ENCODE results near the gene TANC1. TPM values are rescaled to one million over a fixed set of nuclear protein-coding genes. Genes with fewer than 3 reads are reported as not detected.

TANC1 gene
- total RNA-seq, 6 donors from 2014 or later = 41.6 to 101 (median 75.5) TPM

DNA sequence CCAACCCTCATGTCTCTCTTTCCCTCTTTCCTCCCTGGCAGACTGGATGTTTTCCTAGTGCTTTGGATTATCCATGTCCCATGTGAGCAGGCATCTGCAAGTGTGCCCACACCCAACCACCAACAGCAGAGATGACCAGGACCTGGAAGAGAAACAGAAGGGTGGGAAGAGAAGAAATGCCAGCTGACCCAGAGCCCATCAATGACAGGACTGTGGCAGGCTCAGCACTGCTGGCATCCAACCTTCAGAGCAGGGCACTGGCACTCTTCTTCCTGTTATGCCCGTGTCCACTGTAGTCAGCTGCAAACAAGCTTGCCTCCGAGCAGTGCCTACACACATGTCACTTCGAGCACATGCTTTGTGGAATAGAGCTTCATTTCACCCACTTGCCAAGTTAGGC, 121.1 kb downstream of the TANC1 start:
- no peak for ATAC-seq (ENCODE audit: low FRiP score in 2 of 2)
- H3K36me3 ChIP-seq = no peaks in the 10 kb centered on the region
- peaks cover 63 to 80% (median 74%) of the 10 kb centered on the region in 4 donors for H3K4me1 ChIP-seq
- no peak for TF ChIP-seq POLR2AphosphoS5 (IDR thresholded peaks at IDR 0.05)
- no peak for TF ChIP-seq POLR2A (IDR thresholded peaks at IDR 0.05)
- TF ChIP-seq, protein P1, sequence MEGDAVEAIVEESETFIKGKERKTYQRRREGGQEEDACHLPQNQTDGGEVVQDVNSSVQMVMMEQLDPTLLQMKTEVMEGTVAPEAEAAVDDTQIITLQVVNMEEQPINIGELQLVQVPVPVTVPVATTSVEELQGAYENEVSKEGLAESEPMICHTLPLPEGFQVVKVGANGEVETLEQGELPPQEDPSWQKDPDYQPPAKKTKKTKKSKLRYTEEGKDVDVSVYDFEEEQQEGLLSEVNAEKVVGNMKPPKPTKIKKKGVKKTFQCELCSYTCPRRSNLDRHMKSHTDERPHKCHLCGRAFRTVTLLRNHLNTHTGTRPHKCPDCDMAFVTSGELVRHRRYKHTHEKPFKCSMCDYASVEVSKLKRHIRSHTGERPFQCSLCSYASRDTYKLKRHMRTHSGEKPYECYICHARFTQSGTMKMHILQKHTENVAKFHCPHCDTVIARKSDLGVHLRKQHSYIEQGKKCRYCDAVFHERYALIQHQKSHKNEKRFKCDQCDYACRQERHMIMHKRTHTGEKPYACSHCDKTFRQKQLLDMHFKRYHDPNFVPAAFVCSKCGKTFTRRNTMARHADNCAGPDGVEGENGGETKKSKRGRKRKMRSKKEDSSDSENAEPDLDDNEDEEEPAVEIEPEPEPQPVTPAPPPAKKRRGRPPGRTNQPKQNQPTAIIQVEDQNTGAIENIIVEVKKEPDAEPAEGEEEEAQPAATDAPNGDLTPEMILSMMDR (IDR thresholded peaks at IDR 0.05) = no peak
- TF ChIP-seq EP300 (IDR thresholded peaks at IDR 0.05) = no peak
- H3K27ac ChIP-seq = peak overlapping the region in 3 of 4 donors; percentile 58 to 78 (median 72)
- no peak for DNase-seq
- no peaks in the 10 kb centered on the region for H3K9me3 ChIP-seq
- 39 to 67% methylated on average over 3 of the region's 3 CpGs for WGBS, 2 donors
- H3K4me3 ChIP-seq = no peak overlapping the region
- no peaks in the 10 kb centered on the region for H3K27me3 ChIP-seq

DNA sequence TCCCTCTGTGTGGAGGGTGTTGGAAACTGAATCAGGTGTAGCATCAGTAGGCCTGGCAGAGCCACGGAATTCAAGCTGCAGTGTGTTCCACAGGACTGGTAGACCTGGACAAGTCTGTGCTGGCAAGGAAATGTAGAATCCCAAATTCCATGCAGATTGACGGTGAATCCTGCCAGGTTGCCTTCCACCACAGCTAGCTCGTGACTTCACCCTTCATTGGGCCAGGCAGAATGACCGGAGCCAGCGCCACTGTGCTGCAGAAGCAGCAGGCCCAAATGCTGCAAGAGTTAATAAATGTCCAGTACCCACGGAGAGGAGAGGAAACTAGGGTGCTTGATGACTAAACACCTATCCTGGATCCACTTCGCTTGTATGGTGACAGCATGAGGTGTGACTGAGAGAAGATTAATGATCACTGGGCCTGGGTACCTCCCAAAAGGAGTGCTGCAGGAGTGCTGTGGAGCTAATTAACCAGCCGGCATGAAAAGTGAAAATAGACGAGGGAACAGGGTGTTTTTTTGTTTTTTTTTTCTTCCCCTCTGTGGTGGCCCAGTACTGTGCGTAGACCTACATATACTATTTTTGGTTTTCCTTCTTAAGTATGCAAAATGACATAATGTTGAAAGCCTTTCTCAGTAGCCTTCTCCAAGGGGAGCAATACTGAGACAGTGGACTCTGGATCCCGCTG, 122.2 kb downstream of the TANC1 start:
- Histone ChIP-seq H3K4me3 (no peak overlapping the region), H3K27me3 (no peaks in the 10 kb centered on the region), H3K36me3 (no peaks in the 10 kb centered on the region), H3K9me3 (no peaks in the 10 kb centered on the region), H3K4me1 (peaks cover 65 to 76% (median 72%) of the 10 kb centered on the region in 4 donors), H3K27ac (peak overlapping the region; percentile 57 to 78 (median 66))
- TF ChIP-seq POLR2AphosphoS5 (IDR thresholded peaks at IDR 0.05) = no peak
- TF ChIP-seq EP300 (IDR thresholded peaks at IDR 0.05) = no peak
- TF ChIP-seq, protein P1 (IDR thresholded peaks at IDR 0.05) = no peak
- no peak for TF ChIP-seq POLR2A (IDR thresholded peaks at IDR 0.05)
- 41 to 57% methylated on average over 9 to 11 of the region's 11 CpGs for WGBS, 2 donors
- DNase-seq (no peak), ATAC-seq (ENCODE audit: low FRiP score in 2 of 2) (peak in 1 of 2 donors; percentile 53)

DNA sequence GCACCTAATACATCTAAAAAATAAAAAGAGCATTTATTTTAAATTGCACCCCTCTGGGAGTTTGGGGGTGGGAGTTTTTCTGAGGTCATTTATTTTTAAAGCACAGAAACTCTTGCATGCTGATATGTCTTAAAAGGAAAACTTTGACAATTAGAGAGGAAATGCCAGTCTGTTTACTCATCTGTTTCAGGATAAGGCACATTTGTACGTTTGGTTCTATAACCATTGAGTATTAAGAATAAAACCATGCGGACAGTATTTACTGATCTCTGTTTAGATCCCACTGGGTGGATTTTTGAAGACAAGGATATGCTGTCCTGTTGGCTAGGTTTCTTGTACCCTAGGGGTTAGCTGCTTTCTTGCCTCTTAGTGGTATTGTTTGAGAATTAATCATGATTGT, 122.9 kb downstream of the TANC1 start:
- Histone ChIP-seq H3K4me1 (peaks cover 57 to 69% (median 65%) of the 10 kb centered on the region in 4 donors), H3K27me3 (no peaks in the 10 kb centered on the region), H3K27ac (peak overlapping the region; percentile 57 to 78 (median 66)), H3K4me3 (no peak overlapping the region), H3K9me3 (peaks cover 0 to 5% (median under 1%) of the 10 kb centered on the region in 4 donors), H3K36me3 (no peaks in the 10 kb centered on the region)
- TF ChIP-seq POLR2AphosphoS5 (IDR thresholded peaks at IDR 0.05) (no peak), POLR2A (IDR thresholded peaks at IDR 0.05) (no peak), EP300 (IDR thresholded peaks at IDR 0.05) (peak in 2 of 4 donors; percentile 34 to 46)
- DNase-seq (no peak), ATAC-seq (ENCODE audit: low FRiP score in 2 of 2) (peak in 1 of 2 donors; percentile 43)
- WGBS, 2 donors = 12 to 14% methylated on average over 2 of the region's 2 CpGs

DNA sequence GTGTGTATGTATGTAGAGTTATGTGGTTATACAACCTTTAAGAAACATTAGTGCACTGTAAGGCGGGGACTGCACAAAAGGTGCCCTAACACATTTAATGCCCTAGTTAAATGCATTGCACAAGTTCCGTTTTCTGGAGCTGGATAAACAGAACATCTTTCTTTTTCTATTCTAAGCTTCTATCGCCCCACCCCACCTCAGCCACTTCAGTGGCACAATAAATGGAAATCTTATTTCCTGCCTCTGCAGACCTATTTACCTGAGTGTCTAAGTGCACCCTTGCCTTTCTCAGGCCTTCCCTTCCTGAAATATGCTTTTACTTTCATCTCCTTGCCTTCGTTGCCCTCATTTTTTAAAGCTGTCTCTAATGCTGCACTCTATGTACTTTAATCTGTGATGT, 123.5 kb downstream of the TANC1 start:
- Histone ChIP-seq H3K9me3 (peaks cover 0 to 9% (median 3%) of the 10 kb centered on the region in 4 donors), H3K27me3 (no peaks in the 10 kb centered on the region), H3K4me1 (peaks cover 59 to 69% (median 63%) of the 10 kb centered on the region in 4 donors), H3K36me3 (no peaks in the 10 kb centered on the region), H3K4me3 (no peak overlapping the region), H3K27ac (peak overlapping the region; percentile 57 to 78 (median 66))
- DNase-seq = peak in 1 of 2 donors; percentile 42
- TF ChIP-seq EP300 (IDR thresholded peaks at IDR 0.05) (peak in 1 of 4 donors; percentile 5), POLR2A (IDR thresholded peaks at IDR 0.05) (no peak), POLR2AphosphoS5 (IDR thresholded peaks at IDR 0.05) (no peak)
- no peak for ATAC-seq (ENCODE audit: low FRiP score in 2 of 2)
- 4 to 16% methylated on average over 4 of the region's 4 CpGs for WGBS, 2 donors

DNA sequence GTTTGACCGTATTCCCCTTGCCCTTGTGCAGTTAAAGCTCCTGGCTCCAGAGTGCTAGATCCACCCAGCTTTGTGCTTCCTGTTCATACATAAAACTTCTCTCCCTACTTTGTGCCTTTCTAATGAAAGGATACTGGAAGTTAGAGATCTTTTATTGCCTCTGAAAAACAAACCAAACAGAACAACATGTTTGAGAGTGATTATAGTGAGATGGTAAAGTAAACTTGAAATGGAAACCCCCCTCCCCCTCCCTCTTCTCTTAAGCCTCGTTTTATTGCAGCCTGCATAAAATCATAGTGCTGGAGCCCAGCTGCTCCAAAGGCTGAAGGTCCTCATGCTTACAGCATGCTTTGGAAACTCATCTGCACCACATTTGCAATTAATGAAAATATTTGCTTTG, 125.1 kb downstream of the TANC1 start:
- no peak for ATAC-seq (ENCODE audit: low FRiP score in 2 of 2)
- 31 to 34% methylated on average over 2 of the region's 2 CpGs for WGBS, 2 donors
- Histone ChIP-seq H3K9me3 (peaks cover 0 to 10% (median 3%) of the 10 kb centered on the region in 4 donors), H3K4me1 (peaks cover 62 to 79% (median 70%) of the 10 kb centered on the region in 4 donors), H3K27me3 (no peaks in the 10 kb centered on the region), H3K36me3 (peaks cover 0 to 3% (median 0%) of the 10 kb centered on the region in 4 donors), H3K4me3 (no peak overlapping the region), H3K27ac (peak overlapping the region; percentile 57 to 78 (median 66))
- TF ChIP-seq, protein P1 (IDR thresholded peaks at IDR 0.05) = no peak
- TF ChIP-seq EP300 (IDR thresholded peaks at IDR 0.05) (no peak), POLR2A (IDR thresholded peaks at IDR 0.05) (no peak), POLR2AphosphoS5 (IDR thresholded peaks at IDR 0.05) (no peak)
- no peak for DNase-seq
